Measurements from ENCODE around the gene AIG1. TPM values are rescaled to one million over a fixed set of nuclear protein-coding genes. Genes with fewer than 3 reads are reported as not detected.

Gene AIG1
- total RNA-seq, 1 experiment from 2014 or later = 51.1 TPM

DNA sequence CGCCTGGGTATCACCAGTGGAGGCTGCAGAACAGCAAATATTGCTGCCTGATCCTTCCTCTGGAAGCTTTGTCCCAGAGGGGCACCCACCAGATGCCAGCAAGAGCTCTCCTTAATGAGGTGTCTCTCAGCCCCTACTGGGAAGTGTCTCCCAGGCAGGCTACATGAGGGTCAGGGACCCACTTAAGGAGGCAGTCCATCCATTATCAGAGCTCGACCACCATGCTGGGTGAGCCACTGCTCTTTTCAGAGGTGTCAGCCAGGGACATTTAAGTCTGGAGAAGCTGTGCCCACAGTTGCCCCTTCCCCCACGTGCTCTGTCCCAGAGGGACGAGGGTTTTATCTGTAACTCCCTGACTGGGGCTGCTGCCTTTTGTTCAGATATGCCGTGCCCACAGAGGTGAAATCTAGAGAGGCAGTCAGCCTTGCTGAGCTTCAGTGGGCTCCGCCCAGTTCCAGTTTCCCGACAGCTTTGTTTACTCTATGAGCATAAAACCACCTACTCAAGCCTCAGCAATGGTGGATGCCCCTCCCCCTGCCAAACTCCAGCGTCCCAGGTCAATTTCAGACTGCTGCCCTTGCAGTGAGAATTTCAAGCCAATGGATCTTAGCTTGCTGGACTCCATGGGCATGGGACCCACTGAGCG, 25.9 kb upstream of the AIG1 start:
- Histone ChIP-seq H3K36me3 (ENCODE audit: control insufficient read depth in 1 of 2, insufficient read depth in 2 of 2, low read length in 2 of 2) (no peaks in the 10 kb centered on the region), H3K4me1 (ENCODE audit: control insufficient read depth in 1 of 2, insufficient read depth in 2 of 2, low read length in 2 of 2) (no peaks in the 10 kb centered on the region), H2AFZ (ENCODE audit: low read depth, low read length, poor library complexity, severe bottlenecking) (no peak overlapping the region), H3K79me2 (ENCODE audit: insufficient read depth, low read length) (no peaks in the 10 kb centered on the region), H3K27ac (ENCODE audit: low read depth, low read length) (no peak overlapping the region), H3K27me3 (ENCODE audit: insufficient read depth, low read length) (no peaks in the 10 kb centered on the region), H3K4me3 (replicated peaks in 1 of 2; ENCODE audit: low read depth in 1 of 2, low read length in 2 of 2) (no peak overlapping the region), H3K9me3 (ENCODE audit: control insufficient read depth in 1 of 2, insufficient read depth in 1 of 2, low read depth in 1 of 2, low read length in 2 of 2) (no peaks in the 10 kb centered on the region), H3K9ac (ENCODE audit: low read length) (no peak overlapping the region), H3K9me2 (ENCODE audit: insufficient read depth) (0 out of 2 replicates have a peak, but pooled peaks cover 4% of the 10 kb centered on the region), H3K4me2 (ENCODE audit: low read length) (no peak overlapping the region), H4K20me1 (ENCODE audit: insufficient read depth) (no peaks in the 10 kb centered on the region)
- DNase-seq (ENCODE audit: low read depth, low spot score) = no peak
- intact Hi-C loops (cut with micrococcal nuclease) = loop anchor here (5.0 kb wide), 1 partner anchor 392 kb away; no protein-coding TSS in a partner anchor
- ChIA-PET RAD21 (ENCODE audit: low non-redundant PET in 1 of 2, low total read pairs in 2 of 2, uncharacterized antibody in 2 of 2, unreplicated experiment in 2 of 2) (no interaction called here), POLR2A (no interaction called here), CTCF (no interaction called here)
- no TSS peak for BruUV-seq (replicated peaks)
- no peak for TF ChIP-seq SRF (IDR thresholded peaks at IDR 0.05; ENCODE audit: low read depth)
- TF ChIP-seq JUND (IDR thresholded peaks at IDR 0.05) = no peak
- no peak for TF ChIP-seq CBX3 (IDR thresholded peaks at IDR 0.05; ENCODE audit: low read depth)
- no peak for TF ChIP-seq TCF7L2 (IDR thresholded peaks at IDR 0.05; ENCODE audit: borderline replicate concordance, extremely low read depth, insufficient read depth, insufficient read length)
- TF ChIP-seq RAD21 (IDR thresholded peaks at IDR 0.05; ENCODE audit: low read depth) = no peak
- no peak for TF ChIP-seq POLR2A (IDR thresholded peaks at IDR 0.05; ENCODE audit: borderline replicate concordance, extremely low read depth, insufficient read depth, insufficient read length)
- no peak for TF ChIP-seq ELF1 (IDR thresholded peaks at IDR 0.05; ENCODE audit: borderline replicate concordance, low read depth)
- no peak for TF ChIP-seq FOSL1 (IDR thresholded peaks at IDR 0.05; ENCODE audit: low read depth)
- TF ChIP-seq CEBPB (IDR thresholded peaks at IDR 0.05; ENCODE audit: low read depth) = no peak
- no peak for TF ChIP-seq SIN3A (IDR thresholded peaks at IDR 0.05; ENCODE audit: low read depth)
- no peak for TF ChIP-seq EGR1 (IDR thresholded peaks at IDR 0.05; ENCODE audit: low read depth)
- TF ChIP-seq, protein P1, sequence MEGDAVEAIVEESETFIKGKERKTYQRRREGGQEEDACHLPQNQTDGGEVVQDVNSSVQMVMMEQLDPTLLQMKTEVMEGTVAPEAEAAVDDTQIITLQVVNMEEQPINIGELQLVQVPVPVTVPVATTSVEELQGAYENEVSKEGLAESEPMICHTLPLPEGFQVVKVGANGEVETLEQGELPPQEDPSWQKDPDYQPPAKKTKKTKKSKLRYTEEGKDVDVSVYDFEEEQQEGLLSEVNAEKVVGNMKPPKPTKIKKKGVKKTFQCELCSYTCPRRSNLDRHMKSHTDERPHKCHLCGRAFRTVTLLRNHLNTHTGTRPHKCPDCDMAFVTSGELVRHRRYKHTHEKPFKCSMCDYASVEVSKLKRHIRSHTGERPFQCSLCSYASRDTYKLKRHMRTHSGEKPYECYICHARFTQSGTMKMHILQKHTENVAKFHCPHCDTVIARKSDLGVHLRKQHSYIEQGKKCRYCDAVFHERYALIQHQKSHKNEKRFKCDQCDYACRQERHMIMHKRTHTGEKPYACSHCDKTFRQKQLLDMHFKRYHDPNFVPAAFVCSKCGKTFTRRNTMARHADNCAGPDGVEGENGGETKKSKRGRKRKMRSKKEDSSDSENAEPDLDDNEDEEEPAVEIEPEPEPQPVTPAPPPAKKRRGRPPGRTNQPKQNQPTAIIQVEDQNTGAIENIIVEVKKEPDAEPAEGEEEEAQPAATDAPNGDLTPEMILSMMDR (IDR thresholded peaks at IDR 0.05 in 2 of 3, conservative IDR thresholded peaks at IDR 0.05 in 1 of 3; ENCODE audit: borderline replicate concordance in 1 of 3, insufficient read depth in 1 of 3, low read depth in 2 of 3, low read length in 2 of 3) = no peak
- TF ChIP-seq, protein P2, sequence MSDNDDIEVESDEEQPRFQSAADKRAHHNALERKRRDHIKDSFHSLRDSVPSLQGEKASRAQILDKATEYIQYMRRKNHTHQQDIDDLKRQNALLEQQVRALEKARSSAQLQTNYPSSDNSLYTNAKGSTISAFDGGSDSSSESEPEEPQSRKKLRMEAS (IDR thresholded peaks at IDR 0.05) = no peak
- ATAC-seq = no peak
